ENCODE results near the gene KDELR3. TPM values are rescaled to one million over a fixed set of nuclear protein-coding genes. Genes with fewer than 3 reads are reported as not detected.
"Not testable (repeated sequence)": the region's sequence is repeated elsewhere in the genome, so short reads cannot be mapped to it uniquely, and the experiment has no call there.

The KDELR3 gene
- total RNA-seq, 1 donor from 2014 or later, result 8.3 TPM

DNA sequence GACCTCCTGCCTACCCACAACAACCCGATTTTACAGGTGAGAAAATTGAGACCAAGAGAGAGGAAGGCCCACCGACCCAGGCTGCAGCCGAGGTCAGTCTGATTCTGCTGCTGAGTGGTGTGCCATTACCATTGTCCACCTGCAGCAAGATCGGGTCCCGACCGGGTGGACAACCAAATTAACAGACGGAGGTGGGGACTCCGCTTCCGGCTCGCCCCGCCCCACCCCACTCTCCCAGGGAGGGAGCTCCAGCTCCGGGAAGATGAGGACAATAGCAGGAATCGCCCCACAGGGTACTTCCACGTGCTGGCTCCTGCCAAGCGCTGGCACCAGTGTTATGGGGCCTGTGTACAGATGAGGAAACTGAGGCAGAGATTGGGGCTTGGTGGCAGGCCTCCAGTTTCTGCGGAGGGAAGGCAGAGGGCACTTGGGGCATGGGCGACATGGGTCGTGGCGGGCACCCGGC lies 425 bp upstream of the KDELR3 start:
- TF ChIP-seq, protein P1, sequence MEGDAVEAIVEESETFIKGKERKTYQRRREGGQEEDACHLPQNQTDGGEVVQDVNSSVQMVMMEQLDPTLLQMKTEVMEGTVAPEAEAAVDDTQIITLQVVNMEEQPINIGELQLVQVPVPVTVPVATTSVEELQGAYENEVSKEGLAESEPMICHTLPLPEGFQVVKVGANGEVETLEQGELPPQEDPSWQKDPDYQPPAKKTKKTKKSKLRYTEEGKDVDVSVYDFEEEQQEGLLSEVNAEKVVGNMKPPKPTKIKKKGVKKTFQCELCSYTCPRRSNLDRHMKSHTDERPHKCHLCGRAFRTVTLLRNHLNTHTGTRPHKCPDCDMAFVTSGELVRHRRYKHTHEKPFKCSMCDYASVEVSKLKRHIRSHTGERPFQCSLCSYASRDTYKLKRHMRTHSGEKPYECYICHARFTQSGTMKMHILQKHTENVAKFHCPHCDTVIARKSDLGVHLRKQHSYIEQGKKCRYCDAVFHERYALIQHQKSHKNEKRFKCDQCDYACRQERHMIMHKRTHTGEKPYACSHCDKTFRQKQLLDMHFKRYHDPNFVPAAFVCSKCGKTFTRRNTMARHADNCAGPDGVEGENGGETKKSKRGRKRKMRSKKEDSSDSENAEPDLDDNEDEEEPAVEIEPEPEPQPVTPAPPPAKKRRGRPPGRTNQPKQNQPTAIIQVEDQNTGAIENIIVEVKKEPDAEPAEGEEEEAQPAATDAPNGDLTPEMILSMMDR (IDR thresholded peaks at IDR 0.05), result no peak
- peak; percentile 25 to 28 for ATAC-seq
- intact Hi-C loops (cut with DNase I), result no loop called here
- peaks cover 17% of the 10 kb centered on the region for H3K4me1 ChIP-seq
- H3K27me3 ChIP-seq (ENCODE audit: low read depth), result peaks cover 24% of the 10 kb centered on the region
- no peak for DNase-seq
- no peaks in the 10 kb centered on the region for H3K9me3 ChIP-seq
- H3K27ac ChIP-seq, result peak overlapping the region; percentile 69
- H3K36me3 ChIP-seq, result no peaks in the 10 kb centered on the region
- peak overlapping the region; percentile 63 for H3K4me3 ChIP-seq

DNA sequence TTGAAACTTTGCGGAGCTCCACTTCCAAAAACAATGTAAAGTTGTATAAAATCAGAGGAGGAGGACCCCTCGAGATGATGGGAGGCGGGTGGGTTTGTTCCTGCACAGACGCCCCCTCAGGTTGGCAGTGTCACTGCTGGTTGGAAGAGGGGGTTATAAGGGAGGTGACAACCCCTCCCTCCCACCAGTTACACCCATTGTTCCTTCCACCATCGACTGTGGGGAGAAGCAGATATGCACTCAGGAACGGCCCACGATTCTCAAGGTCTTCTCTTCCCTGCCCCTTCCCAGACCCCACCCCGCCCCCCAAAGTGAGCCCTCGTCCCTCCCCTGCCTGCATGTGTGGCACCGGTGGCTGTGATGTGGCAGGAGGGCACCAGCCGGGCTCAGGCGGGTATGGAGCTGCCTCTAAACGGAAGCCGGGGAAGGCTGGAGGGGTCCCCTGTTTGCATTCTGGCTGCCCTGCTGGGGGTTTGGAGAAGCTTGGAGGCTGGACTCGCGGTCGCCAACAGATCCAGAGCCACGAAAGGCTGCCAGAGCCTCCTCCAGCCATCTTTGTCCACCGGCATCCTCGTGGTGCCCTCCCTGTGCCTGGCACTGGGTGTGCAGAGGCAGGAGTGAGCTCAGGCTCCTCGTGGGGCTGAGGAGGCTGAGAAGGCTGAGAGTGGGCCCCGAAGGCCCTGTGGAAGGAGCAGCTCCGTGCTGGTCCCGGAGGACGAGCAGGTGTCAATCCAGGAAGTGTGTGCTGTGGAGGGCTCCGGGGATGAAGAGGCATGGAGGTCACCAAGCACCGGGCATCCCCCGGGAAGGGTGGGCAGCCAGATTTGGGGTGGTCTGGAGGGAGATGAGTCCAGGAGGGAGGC lies 778 bp downstream of the KDELR3 start:
- H3K27ac ChIP-seq, result no peak overlapping the region
- intact Hi-C loops (cut with DNase I), result no loop called here
- no peaks in the 10 kb centered on the region for H3K9me3 ChIP-seq
- ATAC-seq, result peak; percentile 1 to 5
- peak overlapping the region; percentile 63 for H3K4me3 ChIP-seq
- no peaks in the 10 kb centered on the region for H3K36me3 ChIP-seq
- peak; percentile 39 for DNase-seq
- H3K4me1 ChIP-seq, result peaks cover 17% of the 10 kb centered on the region
- H3K27me3 ChIP-seq (ENCODE audit: low read depth), result peaks cover 12% of the 10 kb centered on the region
- TF ChIP-seq, protein P1 (IDR thresholded peaks at IDR 0.05), result no peak

GRCh38 chr22:38469306-38469781 lies 1.4 kb downstream of the KDELR3 start:
- H3K9me3 ChIP-seq, result no peaks in the 10 kb centered on the region
- intact Hi-C loops (cut with DNase I), result no loop called here
- no peak overlapping the region for H3K27ac ChIP-seq
- peak; percentile 21 for DNase-seq
- H3K36me3 ChIP-seq, result no peaks in the 10 kb centered on the region
- H3K4me3 ChIP-seq, result no peak overlapping the region
- TF ChIP-seq, protein P1 (IDR thresholded peaks at IDR 0.05), result no peak
- no peak for ATAC-seq
- peaks cover 17% of the 10 kb centered on the region for H3K4me1 ChIP-seq
- peaks cover 12% of the 10 kb centered on the region for H3K27me3 ChIP-seq (ENCODE audit: low read depth)

- intact Hi-C loops (cut with DNase I); ATAC-seq; H3K4me3 ChIP-seq; H3K9me3 ChIP-seq; H3K36me3 ChIP-seq; H3K27ac ChIP-seq: not testable (repeated sequence)
- H3K27me3 ChIP-seq (ENCODE audit: low read depth), result peaks cover 12% of the 10 kb centered on the region
- H3K4me1 ChIP-seq, result peaks cover 17% of the 10 kb centered on the region
- peak; percentile 28 for DNase-seq
These were observed 2.3 kb downstream of the KDELR3 start for GRCh38 chr22:38470179-38470578.

- Histone ChIP-seq H3K27me3 (ENCODE audit: low read depth) (peaks cover 10% of the 10 kb centered on the region), H3K4me3 (no peak overlapping the region), H3K27ac (no peak overlapping the region), H3K36me3 (no peaks in the 10 kb centered on the region), H3K4me1 (peaks cover 17% of the 10 kb centered on the region), H3K9me3 (no peaks in the 10 kb centered on the region)
- intact Hi-C loops (cut with DNase I), result no loop called here
- ATAC-seq (no peak), DNase-seq (peak; percentile 24)
- TF ChIP-seq, protein P1 (IDR thresholded peaks at IDR 0.05), result no peak
These were observed 3.3 kb downstream of the KDELR3 start for GRCh38 chr22:38471237-38471636.

DNA sequence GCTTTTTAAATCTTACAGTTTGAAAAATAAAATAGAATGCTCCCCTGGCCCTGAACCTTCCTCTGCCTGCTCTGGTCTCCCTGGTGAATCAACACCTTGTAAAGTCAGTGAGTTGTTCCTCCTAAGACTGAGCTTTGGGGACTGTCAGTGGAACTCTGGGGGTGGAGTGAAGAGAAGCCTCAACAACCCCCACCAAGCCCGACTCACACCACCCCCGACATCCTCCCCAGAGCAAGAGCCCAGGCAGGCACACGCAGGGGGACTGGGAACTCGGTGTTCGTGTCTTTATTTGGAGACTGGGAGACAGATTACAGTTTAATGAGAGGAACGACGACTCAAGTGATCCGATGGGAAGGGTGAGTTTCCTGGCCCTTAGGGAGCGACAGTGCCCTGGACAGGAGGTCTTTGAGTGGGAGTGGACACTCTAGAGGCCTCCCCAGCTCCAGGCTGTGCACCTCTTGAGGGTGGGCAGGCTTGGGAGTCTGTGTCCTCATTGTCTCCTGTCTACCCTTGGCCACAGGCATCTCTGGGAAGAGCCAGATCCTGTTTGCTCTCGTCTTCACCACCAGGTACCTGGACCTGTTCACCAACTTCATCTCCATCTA lies 6.2 kb downstream of the KDELR3 start:
- DNase-seq, result no peak
- Histone ChIP-seq H3K9me3 (no peaks in the 10 kb centered on the region), H3K27me3 (ENCODE audit: low read depth) (no peaks in the 10 kb centered on the region), H3K4me3 (no peak overlapping the region), H3K27ac (no peak overlapping the region), H3K4me1 (no peaks in the 10 kb centered on the region), H3K36me3 (no peaks in the 10 kb centered on the region)
- intact Hi-C loops (cut with DNase I), result no loop called here
- TF ChIP-seq, protein P1 (IDR thresholded peaks at IDR 0.05), result no peak
- no peak for ATAC-seq

Measured in lower lobe of right lung (tissue), 2 donors.